Aorta (tissue), 5 donors: Measurements from ENCODE around the gene ST3GAL6. TPM values are rescaled to one million over a fixed set of nuclear protein-coding genes. Genes with fewer than 3 reads are reported as not detected.
A peak's percentile ranks its signal among the peaks of the same experiment; 100 is the strongest.

Experiments used
- ATAC-seq: fragments of 200-7000 bp; cut with Tn5 transposase; one replicate; pipeline ENCODE4 v1.9.1; 2022; ENCODE audit warnings: moderate library complexity; ENCODE audit not compliant: low FRiP score
- DNase-seq, 2 donors: peaks; one replicate each; pipeline ENCODE4 v3.0.0-alpha.2; 2020
- H3K27ac ChIP-seq, 2 donors: one replicate each; pipeline ENCODE4 v1.5.1; 2013; ENCODE audit warnings: low read length in 2 of 2, mild to moderate bottlenecking in 2 of 2, moderate library complexity in 2 of 2, control low read depth in 1 of 2, inconsistent platforms in 1 of 2, low read depth in 1 of 2
- H3K27me3 ChIP-seq, 2 donors: one replicate each; pipeline ENCODE4 v1.6.1; 2013; ENCODE audit warnings: control low read depth in 1 of 2, low read length in 1 of 2, mild to moderate bottlenecking in 1 of 2, moderate library complexity in 1 of 2; ENCODE audit not compliant: insufficient read depth in 2 of 2, control insufficient read depth in 1 of 2
- H3K36me3 ChIP-seq, 2 donors: one replicate each; pipeline ENCODE4 v1.6.1; 2013; ENCODE audit warnings: control low read depth in 1 of 2, low read length in 1 of 2, mild to moderate bottlenecking in 1 of 2; ENCODE audit not compliant: insufficient read depth in 2 of 2, control insufficient read depth in 1 of 2
- H3K4me1 ChIP-seq, 2 donors: one replicate each; pipeline ENCODE4 v1.6.1; 2013; ENCODE audit warnings: low read length in 2 of 2, control low read depth in 1 of 2, mild to moderate bottlenecking in 1 of 2, moderate library complexity in 1 of 2; ENCODE audit not compliant: insufficient read depth in 2 of 2, control insufficient read depth in 1 of 2
- H3K4me3 ChIP-seq, 2 donors: one replicate each; pipeline ENCODE4 v1.5.1; 2013; ENCODE audit warnings: low read length in 2 of 2, control low read depth in 1 of 2, mild to moderate bottlenecking in 1 of 2
- H3K9me3 ChIP-seq: one replicate; pipeline ENCODE4 v1.6.1; 2013; ENCODE audit warnings: mild to moderate bottlenecking, low read length; ENCODE audit not compliant: control insufficient read depth
- WGBS, 2 donors: extraction: QIAGEN DNeasy Blood & Tissue Kit; methylation state at CpG; one replicate each; pipeline ENCODE4 v1.1.7; 2013; 5-methylcytosine and 5-hydroxymethylcytosine counted together
- intact Hi-C, 2 donors: fragments of 100-400 bp; cut with DNase I; formaldehyde crosslinking; loops; one replicate each; pipeline versions ENCODE4 v1.14.2 to v1.15.0; 2022
- polyA plus RNA-seq, 2 donors: library from polyadenylated mRNA; stranded (reverse); fragments of 200-250 nt; gene quantifications; one replicate each; pipeline ENCODE4 v1.2.3, GENCODE V29; 2013
- total RNA-seq, 2 donors: library from RNA; stranded (reverse); fragmentation: NEBNext Ultra II Directional; extraction: Animal tissue kit (Norgen Biotek cat#: 25700); gene quantifications; one replicate each; pipeline ENCODE4 v1.2.1, GENCODE V29; 2021
- donor health status: healthy with polysubstance abuse.
- donor health status: Bipolar disorder and iron deficiency.
- donor health status: DM: no; HTN: no; CAD: no.
- donor health status: DM: no; HTN: no; CAD: no.
- donor health status: DM: yes; HTN: yes; CAD: no.

Gene ST3GAL6
- total and polyA plus RNA-seq, 4 donors, result 7.5 to 27.9 (median 16.7) TPM

DNA sequence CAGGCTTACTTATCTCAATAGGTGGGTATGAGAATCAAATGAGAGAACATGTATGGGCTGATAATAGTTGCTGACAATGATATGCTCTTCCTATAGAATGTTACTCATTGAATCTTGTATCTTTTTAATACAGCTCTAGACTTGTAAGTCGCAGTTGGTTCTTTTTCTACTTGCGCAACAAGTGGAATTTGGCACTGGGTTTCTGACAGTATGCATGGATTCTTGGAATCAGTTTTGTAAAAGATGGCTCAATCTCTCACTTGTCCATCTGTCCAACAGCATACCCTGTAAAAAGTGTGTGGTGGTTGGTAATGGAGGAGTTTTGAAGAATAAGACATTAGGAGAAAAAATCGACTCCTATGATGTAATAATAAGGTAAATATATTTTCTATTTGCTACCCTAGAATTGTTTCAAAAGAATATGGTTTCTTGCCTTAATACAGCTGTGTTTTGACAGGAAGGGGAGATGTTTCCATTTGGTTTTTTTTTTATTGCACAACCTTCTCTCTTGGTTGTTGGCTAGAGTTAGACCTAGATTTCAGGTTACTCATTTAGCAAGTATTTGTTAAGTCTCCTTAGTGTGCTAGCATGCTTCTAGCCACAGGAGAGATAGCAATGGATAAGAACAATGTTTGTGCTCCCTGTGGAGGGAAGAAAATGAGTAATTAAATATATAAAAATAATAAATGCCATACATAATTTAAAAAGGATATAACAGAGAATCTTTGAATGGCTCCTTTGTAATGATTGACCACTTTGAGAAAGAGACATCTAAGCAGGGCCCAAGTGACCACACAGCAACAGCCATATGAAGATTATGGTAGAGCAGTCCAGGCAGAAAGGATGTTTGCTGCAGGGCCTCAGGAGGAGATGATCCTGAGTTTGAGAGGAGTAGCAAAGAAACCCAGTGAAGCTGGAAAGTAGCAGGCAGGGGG is 21.8 kb downstream of the ST3GAL6 start:
- 53 to 58% methylated on average over 3 of the region's 3 CpGs for WGBS, 2 donors
- peaks cover 17 to 33% of the 10 kb centered on the region in 2 donors for H3K4me1 ChIP-seq
- no peaks in the 10 kb centered on the region for H3K36me3 ChIP-seq
- ATAC-seq (peak; percentile 71), DNase-seq (no peak)
- no peak overlapping the region for H3K4me3 ChIP-seq
- H3K27ac ChIP-seq, result peak overlapping the region; percentile 69 to 100
- no peaks in the 10 kb centered on the region for H3K9me3 ChIP-seq
- intact Hi-C loops, result loop anchor here (5.0 to 10.0 kb wide), 2 partner anchors 50 to 53 kb away; no protein-coding TSS in a partner anchor
- H3K27me3 ChIP-seq, result no peaks in the 10 kb centered on the region

GRCh38 chr3:98786364-98787006 is 23.3 kb downstream of the ST3GAL6 start:
- intact Hi-C loops, result loop anchor here in 1 of 2 donors (10.0 kb wide), 1 partner anchor 52 kb away; no protein-coding TSS in a partner anchor
- peak overlapping the region in 1 of 2 donors; percentile 32 for H3K27ac ChIP-seq
- 88 to 91% methylated on average over 4 of the region's 4 CpGs for WGBS, 2 donors

DNA sequence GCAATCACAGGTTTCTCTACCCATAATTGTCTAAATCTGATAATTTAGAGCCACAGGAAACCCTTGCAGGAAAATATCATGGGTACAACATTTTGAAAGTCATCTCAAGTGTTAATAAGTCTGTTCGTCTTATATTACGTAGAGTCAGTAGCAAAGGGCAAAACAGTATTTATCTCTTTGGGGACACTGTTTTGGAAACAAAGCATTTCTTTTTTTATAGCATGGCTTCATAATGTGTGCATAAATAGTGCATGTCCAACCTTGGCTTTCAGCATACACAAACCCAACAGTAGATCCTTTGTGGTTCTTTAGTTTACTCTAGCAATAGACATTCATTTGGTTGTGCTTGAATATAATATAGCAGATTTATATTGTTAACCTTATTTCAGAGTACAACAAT is 24.0 kb downstream of the ST3GAL6 start:
- no peaks in the 10 kb centered on the region for H3K27me3 ChIP-seq
- H3K27ac ChIP-seq, result no peak overlapping the region
- intact Hi-C loops, result loop anchor here in 1 of 2 donors (10.0 kb wide), 1 partner anchor 52 kb away; no protein-coding TSS in a partner anchor
- DNase-seq, result no peak
- peaks cover 11 to 30% of the 10 kb centered on the region in 2 donors for H3K4me1 ChIP-seq
- H3K4me3 ChIP-seq, result no peak overlapping the region
- no peaks in the 10 kb centered on the region for H3K9me3 ChIP-seq
- no peaks in the 10 kb centered on the region for H3K36me3 ChIP-seq
- WGBS, 2 donors, result 74 to 87% methylated on average over 2 of the region's 2 CpGs
- ATAC-seq, result no peak

More at GRCh38 chr3:98786364-98787006, 23.3 kb downstream of the ST3GAL6 start:
- Histone ChIP-seq H3K27me3 (no peaks in the 10 kb centered on the region), H3K4me3 (no peak overlapping the region), H3K36me3 (no peaks in the 10 kb centered on the region), H3K4me1 (peaks cover 14 to 33% of the 10 kb centered on the region in 2 donors), H3K9me3 (no peaks in the 10 kb centered on the region)
- DNase-seq (no peak), ATAC-seq (no peak)

- Histone ChIP-seq H3K4me1 (peaks cover 8 to 22% of the 10 kb centered on the region in 2 donors), H3K27ac (no peak overlapping the region)
- DNase-seq, result no peak
These were observed 25.5 kb downstream of the ST3GAL6 start for GRCh38 chr3:98788651-98789050.

DNA sequence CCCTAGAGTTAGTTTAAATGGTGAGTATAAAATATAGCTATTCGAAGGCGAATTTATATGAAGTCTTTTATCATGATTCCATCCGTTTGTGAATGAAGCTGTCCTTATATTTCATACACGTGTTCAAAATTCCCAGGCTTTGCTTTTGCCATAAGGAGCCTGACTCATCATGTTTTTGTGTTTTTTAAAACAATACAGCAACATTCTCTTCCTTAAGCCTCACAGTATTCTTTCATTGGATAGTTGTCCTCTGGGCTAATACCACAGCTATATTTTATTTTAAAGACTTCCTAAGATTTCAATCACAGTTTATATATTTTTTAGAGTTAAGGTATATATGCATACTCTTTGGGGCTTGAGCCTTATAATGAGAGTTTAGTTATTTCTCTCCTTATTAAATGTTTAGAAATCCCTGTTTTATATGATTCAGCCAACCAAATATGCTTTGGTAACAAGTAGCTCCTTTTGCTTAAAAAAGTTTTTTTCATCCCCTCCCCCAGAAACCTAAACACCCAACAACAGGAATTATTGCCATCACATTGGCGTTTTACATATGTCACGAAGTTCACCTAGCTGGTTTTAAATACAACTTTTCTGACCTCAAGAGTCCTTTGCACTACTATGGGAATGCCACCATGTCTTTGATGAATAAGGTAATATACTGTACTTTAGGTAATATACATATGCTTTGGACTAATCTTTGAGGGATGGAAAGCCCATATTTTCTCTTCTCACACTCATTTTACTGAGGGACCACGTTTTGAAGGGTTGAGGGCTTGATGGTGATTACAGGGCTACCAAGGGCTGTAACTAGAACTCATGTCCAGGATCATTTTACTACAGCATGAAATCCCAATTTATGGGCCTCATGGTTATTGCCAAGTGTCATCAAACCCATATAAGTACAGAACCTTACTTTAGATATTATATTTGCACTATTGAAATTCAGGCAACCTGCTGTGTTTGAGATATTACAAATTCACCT is 28.5 kb downstream of the ST3GAL6 start:
- Histone ChIP-seq H3K36me3 (no peaks in the 10 kb centered on the region), H3K4me1 (peaks cover 0 to 5% of the 10 kb centered on the region in 2 donors), H3K27ac (no peak overlapping the region), H3K4me3 (no peak overlapping the region), H3K9me3 (no peaks in the 10 kb centered on the region), H3K27me3 (no peaks in the 10 kb centered on the region)
- DNase-seq (no peak), ATAC-seq (no peak)
- intact Hi-C loops, result no loop called here
- WGBS, 2 donors, result 63 to 69% methylated on average over 7 of the region's 7 CpGs

More at GRCh38 chr3:98788651-98789050, 25.5 kb downstream of the ST3GAL6 start:
- Histone ChIP-seq H3K4me3 (no peak overlapping the region), H3K36me3 (no peaks in the 10 kb centered on the region), H3K9me3 (no peaks in the 10 kb centered on the region), H3K27me3 (no peaks in the 10 kb centered on the region)
- intact Hi-C loops, result loop anchor here in 1 of 2 donors (10.0 kb wide), 1 partner anchor 54 kb away; no protein-coding TSS in a partner anchor
- no peak for ATAC-seq
- WGBS, 2 donors, result 57 to 61% methylated on average over 2 of the region's 2 CpGs

DNA sequence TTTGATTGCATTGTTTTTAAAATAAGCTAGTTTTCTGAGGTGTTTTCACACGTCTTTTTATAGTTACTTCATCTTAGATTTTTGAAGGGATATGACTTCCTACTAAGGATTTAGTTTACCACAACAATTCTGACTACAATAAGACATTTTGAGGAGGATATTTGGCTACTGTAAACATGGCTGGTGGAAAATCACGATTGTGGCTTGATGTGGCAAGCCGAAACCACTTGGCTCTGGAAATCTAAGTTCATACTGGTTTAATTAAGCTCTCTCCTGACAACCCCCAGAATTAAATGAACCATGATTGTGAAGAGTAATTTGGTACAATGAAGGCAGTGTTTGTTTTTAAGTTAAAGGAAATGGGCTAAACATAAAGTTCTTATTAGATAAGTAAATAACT is 30.8 kb downstream of the ST3GAL6 start:
- DNase-seq (no peak), ATAC-seq (no peak)
- H3K4me1 ChIP-seq, result no peaks in the 10 kb centered on the region
- WGBS, 2 donors, result 79 to 82% methylated on average over 3 of the region's 3 CpGs
- H3K4me3 ChIP-seq, result no peak overlapping the region
- H3K27me3 ChIP-seq, result no peaks in the 10 kb centered on the region
- intact Hi-C loops, result no loop called here
- no peak overlapping the region for H3K27ac ChIP-seq
- H3K9me3 ChIP-seq, result no peaks in the 10 kb centered on the region
- H3K36me3 ChIP-seq, result no peaks in the 10 kb centered on the region

DNA sequence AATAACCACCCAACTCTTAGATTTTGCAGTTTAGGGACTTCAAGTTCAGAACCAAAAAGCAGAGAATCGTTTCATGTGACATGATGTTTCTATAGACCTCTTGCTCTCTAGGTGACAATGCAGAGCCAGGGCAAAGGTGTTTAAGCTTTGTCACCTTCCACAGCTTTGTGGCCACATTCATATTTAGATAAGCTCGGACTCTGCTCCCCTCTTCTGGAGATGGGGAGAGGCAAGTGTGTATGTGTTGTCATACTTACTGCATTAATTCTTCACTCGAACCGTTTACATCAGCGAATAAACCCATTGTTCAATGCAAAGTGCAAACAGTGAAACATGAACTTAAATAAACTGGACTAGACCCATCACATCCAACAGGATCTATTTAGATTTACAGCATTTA is 33.2 kb downstream of the ST3GAL6 start:
- no peaks in the 10 kb centered on the region for H3K27me3 ChIP-seq
- DNase-seq, result no peak
- no peak overlapping the region for H3K27ac ChIP-seq
- intact Hi-C loops, result no loop called here
- peaks cover 0 to under 1% of the 10 kb centered on the region in 2 donors for H3K36me3 ChIP-seq
- H3K4me3 ChIP-seq, result no peak overlapping the region
- H3K4me1 ChIP-seq, result no peaks in the 10 kb centered on the region
- 86 to 88% methylated on average over 5 of the region's 5 CpGs for WGBS, 2 donors
- no peaks in the 10 kb centered on the region for H3K9me3 ChIP-seq
- no peak for ATAC-seq

DNA sequence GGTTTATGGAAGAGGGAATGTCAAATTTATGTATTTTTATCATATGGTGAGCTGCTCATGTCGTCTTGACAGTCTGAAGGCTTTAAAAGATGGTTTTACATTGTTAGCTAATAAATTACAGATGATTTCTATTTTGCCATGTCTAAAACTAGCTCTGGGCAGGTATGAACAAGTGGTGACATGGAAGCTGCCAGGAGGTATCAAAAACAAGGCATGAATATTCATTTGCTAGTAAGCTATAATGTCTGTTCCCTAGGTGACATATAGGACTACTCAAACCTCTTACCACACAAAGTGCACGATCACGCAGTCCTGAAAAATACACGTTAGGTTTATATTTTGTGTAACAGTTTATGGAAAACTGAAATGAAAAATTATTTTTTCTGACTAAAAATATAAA is 34.8 kb downstream of the ST3GAL6 start:
- H3K27ac ChIP-seq, result no peak overlapping the region
- H3K36me3 ChIP-seq, result peaks cover 0 to 3% of the 10 kb centered on the region in 2 donors
- H3K9me3 ChIP-seq, result no peaks in the 10 kb centered on the region
- WGBS, 2 donors, result 82 to 88% methylated on average over 4 of the region's 4 CpGs
- H3K4me3 ChIP-seq, result no peak overlapping the region
- DNase-seq (no peak), ATAC-seq (no peak)
- no peaks in the 10 kb centered on the region for H3K4me1 ChIP-seq
- no peaks in the 10 kb centered on the region for H3K27me3 ChIP-seq
- intact Hi-C loops, result no loop called here
